Measurements from ENCODE around the gene ATP8B3.

DNA sequence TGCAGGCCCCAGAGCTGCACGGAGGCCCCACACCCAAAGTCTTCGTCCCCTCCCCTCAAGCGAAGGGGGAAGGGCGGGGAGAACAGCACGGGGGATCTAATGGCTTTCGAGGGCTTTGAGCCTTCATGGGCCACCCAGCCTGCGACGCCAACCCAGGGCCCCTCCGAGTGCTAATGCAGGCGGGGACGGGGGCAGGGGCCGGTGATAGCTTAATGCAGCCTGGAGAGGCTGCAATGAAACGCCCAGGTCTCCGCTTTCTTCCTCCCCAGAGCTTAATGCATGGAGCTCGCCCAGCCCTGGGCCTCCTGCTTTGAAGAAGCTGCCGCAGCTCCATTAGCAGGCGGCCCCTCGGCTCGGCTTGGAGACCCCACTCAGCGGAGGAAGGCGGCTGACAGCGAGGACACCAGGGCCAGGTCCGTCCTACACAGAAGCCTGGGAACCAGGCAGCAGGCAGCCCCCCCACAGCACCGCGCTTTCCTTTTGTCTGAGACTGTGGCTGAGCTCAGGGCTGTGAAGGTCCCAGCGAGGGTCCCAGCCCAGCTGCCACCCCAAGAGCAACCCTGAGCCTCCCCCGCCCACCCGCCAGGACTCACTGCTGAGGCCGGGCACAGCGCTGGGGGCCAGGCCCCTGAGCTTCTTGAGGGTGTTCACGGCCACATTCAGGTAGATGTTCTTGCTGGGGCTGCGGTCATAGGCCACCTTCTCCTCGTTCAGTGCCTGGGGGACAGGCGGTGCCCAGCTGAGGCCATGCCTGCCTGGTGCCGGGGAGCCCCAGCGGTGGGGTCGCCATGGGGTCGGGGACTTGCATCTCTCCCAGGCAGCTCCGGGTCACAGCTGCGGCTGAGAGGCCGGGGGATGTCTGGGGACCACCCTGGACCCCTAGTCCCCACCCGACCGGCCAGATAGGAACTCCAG is 7.5 kb upstream of the ATP8B3 start:
- TF ChIP-seq CTCF (IDR thresholded peaks at IDR 0.05; ENCODE audit: borderline replicate concordance, extremely low read depth, low read length, poor library complexity, severe bottlenecking): no peak
- TF ChIP-seq EZH2 (IDR thresholded peaks at IDR 0.05; ENCODE audit: borderline replicate concordance, low read depth, low read length, severe bottlenecking): no peak

All from DND-41 (cell line).